IMR-90 (cell line): ENCODE data around the gene HEATR1. TPM values are rescaled to one million over a fixed set of nuclear protein-coding genes. Genes with fewer than 3 reads are reported as not detected.

Source experiments
- ATAC-seq: fragments of 200-7000 bp; cut with Tn5 transposase; 2 replicates; pipeline ENCODE4 v1.9.1; 2020; ENCODE audit warnings: low read depth, mild to moderate bottlenecking, moderate library complexity
- BruUV-seq: library from RNA; stranded (reverse); fragments of 400-500 nt; replicated peaks from 2 replicates; lab custom pipeline; 2021; lab: Mats Ljungman, UMichigan
- CTCF ChIA-PET: fragments of 300-600 bp; formaldehyde crosslinking; extraction: SDS; loops from one replicate; lab custom pipeline; 2021; ENCODE audit warnings: antibody characterized with exemption; lab: Yijun Ruan, JAX
- POLR2A ChIA-PET: fragments of 300-600 bp; sonication (Branson Sonifier 250); formaldehyde crosslinking; loops from one replicate; lab custom pipeline; 2022; ENCODE audit warnings: antibody characterized with exemption; ENCODE audit not compliant: unreplicated experiment; lab: Charles Lee
- DNase-seq: peaks from one replicate; pipeline ENCODE4 v3.0.0; 2013
- H2AFZ ChIP-seq: replicated peaks from 2 replicates; pipeline ENCODE3; 2013; ENCODE audit warnings: low read length, mild to moderate bottlenecking; ENCODE audit not compliant: poor library complexity
- H2AK5ac ChIP-seq: 2 replicates; pipeline ENCODE4 v1.6.1; 2013; ENCODE audit warnings: low read depth, low read length, inconsistent platforms
- H2AK9ac ChIP-seq: replicated peaks from 2 replicates; pipeline ENCODE3; 2013; ENCODE audit warnings: mild to moderate bottlenecking, low read depth, low read length, moderate library complexity; ENCODE audit not compliant: poor library complexity
- H2BK120ac ChIP-seq: 2 replicates; pipeline ENCODE4 v1.6.1; 2013; ENCODE audit warnings: low read depth, low read length, inconsistent platforms
- H2BK15ac ChIP-seq: 3 replicates; pipeline ENCODE4 v1.6.1; 2013; ENCODE audit warnings: low read depth, low read length, inconsistent platforms
- H2BK20ac ChIP-seq: 2 replicates; pipeline ENCODE4 v1.6.1; 2013; ENCODE audit warnings: low read depth, mild to moderate bottlenecking, inconsistent platforms, low read length, moderate library complexity
- H2BK5ac ChIP-seq: 2 replicates; pipeline ENCODE4 v1.6.1; 2013; ENCODE audit warnings: mild to moderate bottlenecking, low read depth, low read length, inconsistent platforms; ENCODE audit not compliant: poor library complexity, severe bottlenecking
- H3K14ac ChIP-seq: replicated peaks from 2 replicates; pipeline ENCODE4 v1.6.1; 2013; ENCODE audit warnings: low read depth, low read length, inconsistent platforms
- H3K18ac ChIP-seq: 2 replicates; pipeline ENCODE4 v1.6.1; 2013; ENCODE audit warnings: low read depth, low read length, control low read depth
- H3K23ac ChIP-seq: 2 replicates; pipeline ENCODE4 v1.6.1; 2013; ENCODE audit warnings: low read depth, low read length, inconsistent platforms
- H3K27ac ChIP-seq: 2 replicates; pipeline ENCODE4 v1.5.1; 2013; ENCODE audit warnings: mild to moderate bottlenecking, control low read depth, low read length; ENCODE audit not compliant: insufficient read depth
- H3K27me3 ChIP-seq: 2 replicates; pipeline ENCODE4 v1.6.1; 2013; ENCODE audit warnings: low read length; ENCODE audit not compliant: control insufficient read depth, insufficient read depth
- H3K36me3 ChIP-seq: 2 replicates; pipeline ENCODE4 v1.6.1; 2013; ENCODE audit warnings: low read length, mixed read lengths; ENCODE audit not compliant: control insufficient read depth, insufficient read depth
- H3K4ac ChIP-seq: 2 replicates; pipeline ENCODE4 v1.6.1; 2013; ENCODE audit warnings: low read depth, low read length, inconsistent platforms
- H3K4me1 ChIP-seq: 2 replicates; pipeline ENCODE4 v1.6.1; 2013; ENCODE audit warnings: low read length, mixed read lengths; ENCODE audit not compliant: control insufficient read depth, insufficient read depth
- H3K4me2 ChIP-seq: 2 replicates; pipeline ENCODE4 v1.6.1; 2013; ENCODE audit warnings: low read depth, mild to moderate bottlenecking, control low read depth, low read length, moderate library complexity
- H3K4me3 ChIP-seq: 2 replicates; pipeline ENCODE4 v1.5.1; 2013; ENCODE audit warnings: low read depth, mild to moderate bottlenecking, control low read depth, low read length, moderate library complexity; ENCODE audit not compliant: insufficient read depth
- H3K56ac ChIP-seq: 2 replicates; pipeline ENCODE4 v1.6.1; 2013; ENCODE audit warnings: low read length, inconsistent platforms; ENCODE audit not compliant: insufficient read depth; ENCODE audit errors: extremely low read depth
- H3K79me1 ChIP-seq, 2 experiments: 2 replicates each; pipeline ENCODE4 v1.6.1; 2013; ENCODE audit warnings: low read length in 2 of 2, inconsistent platforms in 1 of 2, low read depth in 1 of 2
- H3K9ac ChIP-seq: 2 replicates; pipeline ENCODE4 v1.6.1; 2013; ENCODE audit warnings: low read depth, low read length, control low read depth
- H3K9me1 ChIP-seq: 2 replicates; pipeline ENCODE4 v1.6.1; 2013; ENCODE audit warnings: low read length, inconsistent platforms; ENCODE audit not compliant: insufficient read depth
- H3K9me3 ChIP-seq: 2 replicates; pipeline ENCODE4 v1.6.1; 2013; ENCODE audit warnings: low read length; ENCODE audit not compliant: control insufficient read depth, insufficient read depth
- H4K20me1 ChIP-seq: 2 replicates; pipeline ENCODE4 v1.6.1; 2013; ENCODE audit warnings: low read length, inconsistent platforms; ENCODE audit not compliant: insufficient read depth
- H4K5ac ChIP-seq: 2 replicates; pipeline ENCODE4 v1.6.1; 2013; ENCODE audit warnings: mild to moderate bottlenecking, low read depth, low read length, control low read depth
- H4K8ac ChIP-seq, 2 experiments: 2 replicates each; pipeline ENCODE4 v1.6.1; 2013; ENCODE audit warnings: low read depth in 2 of 2, low read length in 2 of 2, control low read depth in 1 of 2, inconsistent platforms in 1 of 2
- H4K91ac ChIP-seq: 2 replicates; pipeline ENCODE4 v1.6.1; 2013; ENCODE audit warnings: low read depth, low read length, inconsistent platforms; ENCODE audit not compliant: insufficient read depth
- BHLHE40 ChIP-seq: fragments of 150-350 bp; IDR thresholded peaks from 2 replicates; pipeline ENCODE4 v1.6.1; 2016; ENCODE audit warnings: mild to moderate bottlenecking, low read depth, low read length
- CEBPB ChIP-seq: IDR thresholded peaks from 2 replicates; pipeline ENCODE4 v1.6.1; 2012; ENCODE audit warnings: low read depth, low read length, improper control_type of control experiment
- CHD1 ChIP-seq: IDR thresholded peaks from 2 replicates; pipeline ENCODE4 v1.6.1; 2012; ENCODE audit warnings: low read depth, low read length, improper control_type of control experiment
- FOS ChIP-seq: fragments of 150-350 bp; IDR thresholded peaks from 2 replicates; pipeline ENCODE4 v1.6.1; 2016; ENCODE audit warnings: low read depth, low read length
- MAFK ChIP-seq: IDR thresholded peaks from 2 replicates; pipeline ENCODE4 v1.6.1; 2012; ENCODE audit warnings: low read depth, low read length, improper control_type of control experiment
- MXI1 ChIP-seq: IDR thresholded peaks from 2 replicates; pipeline ENCODE4 v1.6.1; 2012; ENCODE audit warnings: low read depth, mild to moderate bottlenecking, low read length, moderate library complexity, borderline replicate concordance
- NFE2L2 ChIP-seq: fragments of 150-350 bp; IDR thresholded peaks from 2 replicates; pipeline ENCODE4 v1.6.1; 2016; ENCODE audit warnings: low read depth, mild to moderate bottlenecking, low read length
- RCOR1 ChIP-seq: IDR thresholded peaks from 2 replicates; pipeline ENCODE4 v1.6.1; 2012; ENCODE audit warnings: mild to moderate bottlenecking, low read length, improper control_type of control experiment; ENCODE audit not compliant: insufficient replicate concordance
- RFX5 ChIP-seq: IDR thresholded peaks from 2 replicates; pipeline ENCODE4 v1.8.0; 2012; ENCODE audit warnings: low read depth, mild to moderate bottlenecking, low read length, moderate library complexity
- SMC3 ChIP-seq: fragments of 150-350 bp; IDR thresholded peaks from 2 replicates; pipeline ENCODE4 v1.6.1; 2016; ENCODE audit warnings: low read depth, mild to moderate bottlenecking, antibody characterized with exemption, low read length, moderate library complexity
- WGBS, 2 experiments: methylation state at CpG; one replicate each; pipeline versions ENCODE4 v1.1.5 to v1.1.7; 2013; ENCODE audit warnings: missing lambda C conversion rate in 2 of 2; ENCODE audit not compliant: insufficient read length in 1 of 2; ENCODE audit errors: extremely low coverage in 2 of 2; 5-methylcytosine and 5-hydroxymethylcytosine counted together
- dilution Hi-C: fragments of 300-500 bp; cut with HindIII; formaldehyde crosslinking; loops from one replicate; pipeline ENCODE4 v1.14.3; 2018; ENCODE audit warnings: low sequenced_read_pairs; ENCODE audit not compliant: unreplicated experiment
- in situ Hi-C: fragments of 300-500 bp; cut with MboI; formaldehyde crosslinking; loops from 3 replicates; pipeline ENCODE4 v1.14.3; 2019; ENCODE audit warnings: low sequenced_read_pairs, inconsistent platforms, mixed read lengths
- intact Hi-C: fragments of 100-400 bp; cut with micrococcal nuclease; formaldehyde crosslinking; loops from 2 replicates; pipeline ENCODE4 v1.10.0; 2022
- polyA plus RNA-seq, 3 experiments: library from polyadenylated mRNA; depleted of rRNA; stranded (reverse); fragments of >200 nt; gene quantifications; 2 replicates each; pipeline ENCODE4 v1.2.3, GENCODE V29; 2012; ENCODE audit warnings: low replicate concordance in 1 of 3
- total RNA-seq: library from RNA; depleted of rRNA; stranded (reverse); fragments of >200 nt; gene quantifications from 2 replicates; pipeline ENCODE4 v1.2.3, GENCODE V29; 2012
- TF ChIP-seq, protein P1 (sequence below): fragments of 150-350 bp; IDR thresholded peaks from 2 replicates; pipeline ENCODE4 v1.6.1; 2016; ENCODE audit warnings: low read depth, mild to moderate bottlenecking, low read length, moderate library complexity, borderline replicate concordance
- TF ChIP-seq, protein P2 (sequence below): conservative IDR thresholded peaks from 2 replicates; pipeline ENCODE4 v1.5.1; 2012; ENCODE audit warnings: mild to moderate bottlenecking, low read depth, low read length, improper control_type of control experiment

Gene HEATR1
- total and polyA plus RNA-seq, 2 of the 4 experiments (the other 2 are of a cell fraction): 8.5 to 53.8 TPM

GRCh38 chr1:236502579-236502971, 101.7 kb downstream of the HEATR1 start:
- H4K5ac ChIP-seq: no peak overlapping the region
- intact Hi-C loops: no loop called here
- BruUV-seq: no TSS peak
- 0 out of 2 replicates have a peak, but pooled peaks have one; percentile 32 for ATAC-seq
- H3K9me1 ChIP-seq: 0 out of 2 replicates have a peak, but pooled peaks cover 4% of the 10 kb centered on the region
- no peak overlapping the region for H2AK9ac ChIP-seq
- H2AK5ac ChIP-seq: no peak overlapping the region
- no CpG with 5 or more reads among the region's 2 CpGs for WGBS, 2 experiments
- no peak overlapping the region for H2BK5ac ChIP-seq
- TF ChIP-seq, protein P1, sequence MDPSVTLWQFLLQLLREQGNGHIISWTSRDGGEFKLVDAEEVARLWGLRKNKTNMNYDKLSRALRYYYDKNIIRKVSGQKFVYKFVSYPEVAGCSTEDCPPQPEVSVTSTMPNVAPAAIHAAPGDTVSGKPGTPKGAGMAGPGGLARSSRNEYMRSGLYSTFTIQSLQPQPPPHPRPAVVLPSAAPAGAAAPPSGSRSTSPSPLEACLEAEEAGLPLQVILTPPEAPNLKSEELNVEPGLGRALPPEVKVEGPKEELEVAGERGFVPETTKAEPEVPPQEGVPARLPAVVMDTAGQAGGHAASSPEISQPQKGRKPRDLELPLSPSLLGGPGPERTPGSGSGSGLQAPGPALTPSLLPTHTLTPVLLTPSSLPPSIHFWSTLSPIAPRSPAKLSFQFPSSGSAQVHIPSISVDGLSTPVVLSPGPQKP: no peak
- TF ChIP-seq MAFK (no peak), BHLHE40 (peak; percentile 44; the same call in 1 of the 2 replicates), NFE2L2 (no peak), FOS (no peak), MXI1 (no peak), RFX5 (no peak), SMC3 (no peak), RCOR1 (peak; percentile 71), CHD1 (no peak), CEBPB (no peak)
- TF ChIP-seq, protein P2, sequence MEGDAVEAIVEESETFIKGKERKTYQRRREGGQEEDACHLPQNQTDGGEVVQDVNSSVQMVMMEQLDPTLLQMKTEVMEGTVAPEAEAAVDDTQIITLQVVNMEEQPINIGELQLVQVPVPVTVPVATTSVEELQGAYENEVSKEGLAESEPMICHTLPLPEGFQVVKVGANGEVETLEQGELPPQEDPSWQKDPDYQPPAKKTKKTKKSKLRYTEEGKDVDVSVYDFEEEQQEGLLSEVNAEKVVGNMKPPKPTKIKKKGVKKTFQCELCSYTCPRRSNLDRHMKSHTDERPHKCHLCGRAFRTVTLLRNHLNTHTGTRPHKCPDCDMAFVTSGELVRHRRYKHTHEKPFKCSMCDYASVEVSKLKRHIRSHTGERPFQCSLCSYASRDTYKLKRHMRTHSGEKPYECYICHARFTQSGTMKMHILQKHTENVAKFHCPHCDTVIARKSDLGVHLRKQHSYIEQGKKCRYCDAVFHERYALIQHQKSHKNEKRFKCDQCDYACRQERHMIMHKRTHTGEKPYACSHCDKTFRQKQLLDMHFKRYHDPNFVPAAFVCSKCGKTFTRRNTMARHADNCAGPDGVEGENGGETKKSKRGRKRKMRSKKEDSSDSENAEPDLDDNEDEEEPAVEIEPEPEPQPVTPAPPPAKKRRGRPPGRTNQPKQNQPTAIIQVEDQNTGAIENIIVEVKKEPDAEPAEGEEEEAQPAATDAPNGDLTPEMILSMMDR: no peak
- H3K56ac ChIP-seq: no peak overlapping the region
- no peaks in the 10 kb centered on the region for H3K27me3 ChIP-seq
- H3K23ac ChIP-seq: no peak overlapping the region
- POLR2A ChIA-PET: no interaction called here
- no peak overlapping the region for H2BK15ac ChIP-seq
- H3K4me2 ChIP-seq: no peak overlapping the region
- no peak overlapping the region for H3K18ac ChIP-seq
- no peak overlapping the region for H4K91ac ChIP-seq
- peak overlapping the region; percentile 11; the same call in 1 of the 2 replicates for H2BK20ac ChIP-seq
- DNase-seq: peak; percentile 46
- H3K14ac ChIP-seq: no peak overlapping the region
- no peak overlapping the region for H3K27ac ChIP-seq
- in situ Hi-C loops: no loop called here
- no peaks in the 10 kb centered on the region for H4K20me1 ChIP-seq
- H3K4me1 ChIP-seq: peaks cover 2% of the 10 kb centered on the region; the same call in 1 of the 2 replicates
- H3K4me3 ChIP-seq: no peak overlapping the region
- H3K4ac ChIP-seq: peak overlapping the region; percentile 6; the same call in 1 of the 2 replicates
- no peaks in the 10 kb centered on the region for H3K36me3 ChIP-seq
- H4K8ac ChIP-seq: peak overlapping the region in 1 of 2 experiments; percentile 1; a peak in 1 of 4 replicates
- no peak overlapping the region for H2AFZ ChIP-seq
- H3K9me3 ChIP-seq: no peaks in the 10 kb centered on the region
- no peak overlapping the region for H3K9ac ChIP-seq
- no peaks in the 10 kb centered on the region for H3K79me1 ChIP-seq
- dilution Hi-C loops: no loop called here
- CTCF ChIA-PET: interaction anchor here (1.2 kb wide), 1 partner anchor 29 kb away, joined by 3 read pairs; no protein-coding TSS in a partner anchor
- peak overlapping the region; percentile 7; the same call in 1 of the 2 replicates for H2BK120ac ChIP-seq
